Measurements from ENCODE around the gene USP7.
"Not testable (repeated sequence)": the region's sequence is repeated elsewhere in the genome, so short reads cannot be mapped to it uniquely, and the experiment has no call there.

Gene USP7

DNA sequence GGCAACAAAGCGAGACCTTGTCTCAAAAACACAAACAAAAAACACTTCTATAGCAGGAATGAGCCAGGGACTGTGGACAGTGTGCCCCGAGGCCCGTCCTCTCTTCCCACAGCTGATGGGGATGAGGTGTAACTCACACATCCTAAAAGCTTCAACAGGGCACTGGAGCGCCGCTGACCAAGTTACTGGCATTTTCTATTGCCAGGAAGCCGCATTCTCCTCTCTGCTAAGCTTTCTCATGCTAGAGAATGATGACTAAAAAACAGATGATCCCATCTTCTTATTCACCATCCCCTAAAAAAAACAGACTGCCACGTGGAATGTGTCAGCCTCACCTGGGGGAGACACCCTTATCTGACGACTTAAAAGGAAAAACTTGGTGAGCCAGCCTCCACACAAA lies 111.2 kb downstream of the USP7 start:
- FAIRE-seq (no peak), DNase-seq (ENCODE audit: insufficient read length, low spot score) (no peak)

DNA sequence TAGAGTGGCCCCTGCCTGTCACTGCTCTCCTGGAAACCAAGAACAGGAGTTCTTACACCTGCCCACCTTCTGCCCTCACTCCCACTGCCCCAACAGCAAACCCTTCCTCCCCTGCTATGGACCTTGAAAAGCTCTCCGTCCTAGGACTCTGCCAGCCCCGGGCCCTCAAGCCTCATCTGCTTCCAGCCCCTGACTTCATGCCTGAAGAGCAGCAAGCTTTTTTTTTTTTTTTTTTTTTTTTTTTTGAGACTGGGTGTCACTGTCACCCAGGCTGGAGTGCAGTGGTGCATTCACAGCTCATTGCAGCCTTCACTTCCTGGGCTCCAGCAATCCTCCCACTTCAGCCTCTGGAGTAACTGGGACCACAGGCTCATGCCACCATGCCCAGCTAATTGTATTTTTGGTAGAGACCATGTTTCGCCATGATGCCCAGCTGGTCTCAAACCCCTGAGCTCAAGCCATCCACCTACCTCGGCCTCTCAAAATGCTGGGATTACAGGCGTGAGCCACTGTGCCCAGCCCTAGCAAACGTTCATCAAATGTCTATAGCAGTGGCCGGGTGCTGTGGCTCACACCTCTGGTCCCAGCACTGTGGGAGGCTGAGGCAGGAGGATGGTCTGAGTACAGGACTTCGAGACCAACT lies 111.8 kb downstream of the USP7 start:
- no peak for FAIRE-seq

GRCh38 chr16:8850279-8850885 lies 113.3 kb downstream of the USP7 start:
- FAIRE-seq, result no peak
- DNase-seq (ENCODE audit: insufficient read length, low spot score), result no peak

More for the DNA sequence above, 111.8 kb downstream of the USP7 start:
- DNase-seq (ENCODE audit: insufficient read length, low spot score), result no peak

DNA sequence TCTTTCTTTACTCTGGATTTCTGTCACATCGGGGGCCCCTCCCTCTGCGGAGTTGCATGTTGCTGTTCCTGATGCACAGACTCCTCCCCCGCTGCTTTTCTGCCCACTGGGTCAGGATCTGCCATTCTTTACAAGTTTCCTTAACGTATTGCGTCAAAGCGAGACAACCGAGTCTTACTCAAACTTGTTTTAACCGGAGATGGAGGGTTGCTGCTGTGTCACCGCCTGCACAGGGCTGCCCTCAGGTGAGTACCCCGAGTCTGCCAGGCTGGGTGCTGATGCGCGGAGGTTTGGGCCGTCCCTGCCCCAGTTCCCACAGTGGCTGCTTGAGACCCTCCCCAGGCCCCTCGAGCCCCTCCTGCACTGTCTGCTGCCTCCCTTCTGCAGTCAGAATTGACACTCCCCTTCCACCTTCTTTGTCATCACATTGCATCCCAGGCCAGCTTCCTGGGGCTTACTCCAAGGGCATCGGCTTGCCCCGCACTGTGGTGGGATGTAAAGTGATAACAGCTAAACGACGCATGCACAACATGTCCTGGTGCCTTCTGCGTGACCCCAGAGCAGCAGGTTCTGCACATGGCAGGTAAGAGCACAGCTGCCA lies 114.2 kb downstream of the USP7 start:
- no peak for DNase-seq (ENCODE audit: insufficient read length, low spot score)
- no peak for FAIRE-seq

GRCh38 chr16:8848939-8849391 lies 114.7 kb downstream of the USP7 start:
- DNase-seq (ENCODE audit: insufficient read length, low spot score), result no peak

DNA sequence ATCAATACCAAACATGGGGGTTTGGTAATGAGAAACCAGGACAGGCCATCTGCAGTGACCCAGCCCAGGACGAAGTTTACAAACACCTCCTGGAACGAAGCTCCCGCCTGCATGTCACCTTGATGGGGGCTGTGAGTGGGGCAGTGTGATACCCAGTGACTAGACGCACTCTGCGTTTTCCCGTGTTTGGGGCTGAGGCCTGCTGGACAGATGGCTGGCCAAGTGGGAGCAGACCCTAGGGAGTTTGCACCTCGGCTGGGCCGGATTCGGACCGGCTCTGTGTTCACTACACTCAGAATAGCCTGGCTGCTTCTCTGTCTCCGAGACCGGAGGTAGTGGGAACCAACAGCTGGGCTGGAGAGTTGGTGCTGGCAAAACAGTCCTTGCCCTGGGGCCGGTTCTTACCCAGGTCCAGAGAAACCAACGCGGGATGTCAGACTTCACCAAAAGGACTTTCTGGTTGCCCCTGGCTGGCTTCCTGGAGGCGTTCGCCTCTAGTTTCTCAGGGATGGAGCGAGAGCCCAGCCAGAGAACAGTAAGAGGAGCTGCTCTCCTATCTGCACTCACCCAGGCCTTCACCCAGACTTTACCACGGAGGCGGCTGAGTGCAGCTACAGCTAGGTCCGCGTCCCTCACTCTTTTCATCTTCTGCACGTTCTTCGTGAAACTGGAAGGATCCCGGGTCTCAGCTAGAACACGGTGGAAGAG lies 115.3 kb downstream of the USP7 start:
- DNase-seq (ENCODE audit: insufficient read length, low spot score) (no peak), FAIRE-seq (no peak)

More at GRCh38 chr16:8848939-8849391, 114.7 kb downstream of the USP7 start:
- no peak for FAIRE-seq

- FAIRE-seq, result no peak
- no peak for DNase-seq (ENCODE audit: insufficient read length, low spot score)
Measured at GRCh38 chr16:8847623-8848022, 116.1 kb downstream of the USP7 start.

GRCh38 chr16:8847145-8847544 lies 116.6 kb downstream of the USP7 start:
- FAIRE-seq, result no peak
- DNase-seq (ENCODE audit: insufficient read length, low spot score), result no peak

DNA sequence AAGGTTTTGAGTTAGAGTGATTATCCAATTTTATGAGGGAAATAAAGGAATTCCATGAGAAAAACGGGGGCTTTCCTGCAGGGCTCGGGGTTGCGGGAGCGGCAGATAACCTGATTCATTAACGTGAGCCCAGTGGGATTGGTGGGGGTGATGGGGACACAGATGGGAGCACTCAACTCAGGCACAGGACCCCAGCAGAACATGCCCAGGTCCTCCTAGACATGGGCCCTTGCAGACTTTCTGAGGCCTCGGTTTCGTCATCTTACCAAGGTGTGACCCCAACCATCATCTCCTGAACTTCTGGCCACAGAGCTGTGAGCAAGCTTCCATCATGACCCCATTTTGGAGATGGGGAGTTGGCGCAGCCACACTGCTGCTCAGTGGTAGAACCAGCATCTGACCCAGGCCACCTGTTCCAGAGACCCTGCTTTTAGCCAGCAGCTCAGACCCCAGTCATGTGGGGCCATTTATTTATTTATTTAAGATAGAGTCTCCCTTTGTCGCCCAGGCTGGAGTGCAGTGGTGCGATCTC lies 117.2 kb downstream of the USP7 start:
- DNase-seq (ENCODE audit: insufficient read length, low spot score) (no peak), FAIRE-seq (no peak)

DNA sequence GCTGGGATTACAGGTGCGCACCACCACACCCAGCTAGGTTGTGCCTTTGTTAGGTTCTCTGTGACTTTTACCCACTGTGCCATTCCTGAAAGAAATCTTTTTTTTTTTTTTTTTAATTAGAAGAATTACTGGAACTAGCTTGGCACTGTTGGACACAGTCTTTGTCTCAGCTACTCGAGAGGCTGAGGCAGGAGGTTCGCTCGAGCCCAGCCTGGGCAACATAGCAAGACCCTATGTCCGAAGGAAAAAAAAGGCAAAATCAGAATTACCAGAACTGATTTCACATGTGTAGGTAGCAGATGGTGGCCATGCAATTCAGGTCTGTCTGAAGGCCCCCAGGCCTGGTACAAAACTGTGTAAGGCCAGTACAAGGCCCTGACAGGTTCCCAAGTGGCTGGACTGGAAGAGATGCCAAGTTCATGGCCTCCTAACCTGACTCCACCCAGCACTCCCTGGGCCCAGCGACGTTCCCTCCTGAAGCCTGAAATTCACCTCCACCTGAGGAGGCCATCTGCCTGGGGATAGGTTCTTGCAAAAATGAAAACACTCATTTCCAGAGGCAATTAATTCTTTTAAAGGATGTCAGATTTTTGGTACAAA lies 117.9 kb downstream of the USP7 start:
- DNase-seq (ENCODE audit: insufficient read length, low spot score) (no peak), FAIRE-seq (no peak)

- not testable (repeated sequence) for FAIRE-seq; DNase-seq (ENCODE audit: insufficient read length, low spot score)
Measured at GRCh38 chr16:8843296-8843695, 120.4 kb downstream of the USP7 start.

Data from GM19239 (cell line).